ENCODE measurements around the gene PRKAR2B.

PRKAR2B gene

DNA sequence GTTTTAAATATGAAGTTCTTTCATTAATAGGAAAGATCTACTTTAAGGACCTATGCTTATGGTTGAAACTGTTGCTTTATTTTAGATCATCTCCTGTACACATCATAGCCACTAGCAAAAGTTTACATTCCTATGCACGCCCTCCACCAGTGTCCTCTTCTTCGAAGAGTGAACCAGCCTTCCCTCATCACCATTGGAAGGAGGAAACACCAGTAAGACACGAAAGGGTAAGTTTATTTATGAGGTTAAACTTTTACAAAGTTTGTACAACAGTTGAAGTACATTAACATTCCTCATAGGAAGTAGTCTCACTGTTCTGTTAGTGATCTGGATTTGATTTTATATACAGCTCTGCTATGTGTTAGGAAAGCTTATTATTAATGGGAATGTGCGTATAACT lies 141.2 kb downstream of the PRKAR2B start:
- DNase-seq (ENCODE audit: low read depth) = no peak

DNA sequence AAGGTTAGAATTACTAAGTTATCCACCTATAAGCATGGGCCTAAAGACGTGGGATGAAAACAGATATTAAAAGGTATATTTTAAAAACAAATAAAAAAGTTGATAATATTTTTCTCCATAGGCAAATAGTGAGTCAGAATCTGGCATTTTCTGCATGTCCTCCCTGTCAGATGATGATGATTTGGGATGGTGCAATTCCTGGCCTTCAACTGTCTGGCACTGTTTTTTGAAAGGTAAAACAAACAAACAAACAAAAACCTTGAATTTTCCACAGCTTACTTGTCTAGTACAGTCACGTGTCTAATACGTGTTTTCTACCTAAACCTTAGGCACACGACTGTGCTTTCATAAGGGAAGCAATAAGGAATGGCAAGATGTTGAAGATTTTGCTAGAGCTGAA lies 141.7 kb downstream of the PRKAR2B start:
- no peak for DNase-seq (ENCODE audit: low read depth)

DNA sequence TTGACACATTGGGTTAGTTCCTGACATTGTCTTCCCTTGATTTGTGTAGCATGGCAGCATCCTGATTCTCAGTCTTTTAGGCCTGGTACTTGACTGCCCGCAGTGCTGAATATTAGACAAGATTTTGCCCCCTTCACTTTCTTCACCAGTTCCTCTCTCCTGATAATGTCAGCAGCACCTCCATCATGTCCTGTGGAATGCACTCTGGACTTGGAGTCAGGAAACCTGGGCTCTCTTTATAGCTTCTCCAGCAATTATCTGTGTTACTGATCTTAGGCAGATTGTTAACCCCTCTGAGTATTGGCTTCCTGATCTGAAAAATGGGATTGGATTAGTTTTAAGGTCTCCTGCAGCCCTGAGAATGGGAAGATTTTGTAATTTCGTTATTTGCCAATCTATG lies 143.3 kb downstream of the PRKAR2B start:
- DNase-seq (ENCODE audit: low read depth) = no peak

DNA sequence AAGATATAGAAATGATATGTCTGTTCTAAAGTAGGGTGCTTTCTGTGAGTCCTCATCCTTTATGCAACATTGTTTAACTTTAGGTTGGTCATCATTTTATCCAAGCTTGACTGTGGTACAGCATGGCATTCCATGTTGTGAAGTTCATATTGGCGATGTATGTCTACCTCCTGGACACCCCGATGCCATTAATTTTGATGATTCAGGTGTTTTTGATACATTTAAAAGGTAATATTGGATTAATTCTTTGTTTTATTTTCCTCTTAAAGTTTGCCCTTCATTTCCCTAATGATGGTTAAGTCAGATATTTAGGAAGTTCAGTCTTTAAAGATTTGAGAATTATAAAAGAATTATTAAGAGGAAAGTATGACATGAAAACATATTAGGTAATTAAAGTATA lies 145.6 kb downstream of the PRKAR2B start:
- DNase-seq (ENCODE audit: low read depth) = no peak

DNA sequence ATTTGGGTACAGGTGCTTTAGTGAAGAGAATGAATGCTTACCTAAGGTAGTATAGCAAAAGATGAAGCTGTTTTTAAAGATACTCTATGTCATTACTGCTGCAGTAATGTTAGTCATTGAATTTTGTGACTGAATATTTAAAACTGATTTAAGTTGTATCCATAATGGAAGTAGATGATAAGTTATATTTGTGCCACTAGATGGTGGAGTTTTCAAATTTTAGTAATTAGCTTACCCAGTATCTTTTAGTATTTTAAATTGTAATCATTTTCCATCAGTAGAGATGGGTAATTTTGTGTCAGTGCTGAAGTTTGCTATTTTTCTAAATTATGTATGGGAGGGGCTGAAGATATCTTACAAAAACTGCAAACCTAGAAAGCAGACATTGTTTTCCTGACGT lies 149.5 kb downstream of the PRKAR2B start:
- no peak for DNase-seq (ENCODE audit: low read depth)

DNA sequence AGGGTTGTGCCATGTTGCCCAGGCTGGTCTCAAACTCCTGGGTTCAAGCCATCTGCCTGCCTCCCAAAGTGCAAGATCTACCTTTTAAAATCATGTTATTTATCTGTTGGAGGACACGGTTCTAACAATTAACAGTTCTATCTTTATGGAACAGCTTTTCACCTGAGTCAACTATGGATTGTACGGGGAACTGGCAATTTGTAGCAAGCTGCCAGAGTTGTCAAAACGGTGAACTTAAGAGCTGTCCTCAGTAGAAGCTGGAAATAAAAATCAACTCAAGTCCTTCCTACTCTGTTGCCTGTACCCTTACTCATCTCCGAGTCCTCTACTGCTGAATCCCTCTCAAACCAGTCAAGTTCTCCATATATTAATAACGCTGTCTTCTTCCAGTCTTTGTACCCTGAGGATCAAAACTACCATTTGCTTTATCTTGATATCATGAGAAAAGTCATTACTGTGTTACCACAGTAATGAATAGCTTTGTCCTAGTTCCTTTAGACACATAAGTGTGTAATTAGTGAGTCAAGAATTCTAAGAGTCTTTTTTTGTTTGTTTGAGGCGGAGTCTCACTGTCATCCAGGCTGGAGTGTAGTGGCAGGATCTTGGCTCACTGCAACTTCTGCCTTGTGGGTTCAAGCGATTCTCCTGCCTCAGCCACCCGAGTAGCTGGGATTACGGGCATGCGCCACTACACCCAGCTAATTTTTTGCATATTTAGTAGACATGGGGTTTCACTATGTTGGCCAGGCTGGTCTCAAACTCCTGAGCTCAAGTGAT lies 152.5 kb downstream of the PRKAR2B start:
- no peak for DNase-seq (ENCODE audit: low read depth)

DNA sequence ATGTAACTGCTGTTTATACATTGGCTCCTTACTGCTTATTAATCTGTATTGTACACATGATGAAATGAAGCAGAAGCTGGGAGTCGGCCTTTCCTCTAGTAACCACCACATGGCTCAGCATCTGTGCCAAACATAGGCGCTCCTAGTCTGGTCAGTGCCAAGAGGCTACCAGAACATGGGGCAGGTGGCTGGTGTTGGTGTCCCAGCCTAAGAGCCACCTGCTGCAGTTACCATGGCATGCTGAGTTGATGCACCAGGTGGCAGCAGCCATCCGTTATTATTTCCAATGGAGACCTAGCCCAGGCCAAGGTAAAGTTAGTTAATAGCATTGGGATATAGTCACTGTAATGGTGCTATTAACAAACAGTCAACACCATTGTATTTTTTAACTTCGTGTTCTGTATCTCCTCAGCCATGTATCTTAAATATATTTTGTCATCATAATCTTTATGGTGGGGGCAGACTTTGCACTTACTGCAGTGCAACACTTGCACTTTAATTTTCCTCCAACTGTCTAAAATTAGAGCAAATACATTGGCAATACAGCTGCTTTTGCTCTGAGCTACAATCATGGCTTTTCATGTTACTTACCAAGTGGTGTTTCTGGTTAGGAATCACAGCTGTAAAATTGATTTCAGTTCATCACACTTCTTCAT lies 157.4 kb downstream of the PRKAR2B start:
- no peak for DNase-seq (ENCODE audit: low read depth)

DNA sequence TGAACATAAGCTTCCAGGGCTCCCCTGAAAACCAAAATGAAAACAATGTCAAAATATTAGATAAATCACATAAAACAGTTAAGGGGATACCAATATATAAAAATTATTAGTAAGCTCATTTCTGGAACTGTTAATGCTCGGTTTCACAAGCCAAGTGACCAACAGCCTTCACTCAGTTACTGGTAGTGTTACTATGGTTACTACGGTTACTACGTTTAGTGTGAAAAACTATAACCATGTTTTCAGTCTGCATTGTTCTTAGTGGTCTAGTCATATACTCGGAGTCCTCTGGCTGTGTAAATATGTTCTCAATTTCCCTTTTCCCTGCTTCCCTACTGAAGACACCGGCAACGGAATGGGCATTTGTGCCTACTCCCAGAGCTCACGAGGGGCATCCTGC lies 159.1 kb downstream of the PRKAR2B start:
- DNase-seq (ENCODE audit: low read depth) = no peak

DNA sequence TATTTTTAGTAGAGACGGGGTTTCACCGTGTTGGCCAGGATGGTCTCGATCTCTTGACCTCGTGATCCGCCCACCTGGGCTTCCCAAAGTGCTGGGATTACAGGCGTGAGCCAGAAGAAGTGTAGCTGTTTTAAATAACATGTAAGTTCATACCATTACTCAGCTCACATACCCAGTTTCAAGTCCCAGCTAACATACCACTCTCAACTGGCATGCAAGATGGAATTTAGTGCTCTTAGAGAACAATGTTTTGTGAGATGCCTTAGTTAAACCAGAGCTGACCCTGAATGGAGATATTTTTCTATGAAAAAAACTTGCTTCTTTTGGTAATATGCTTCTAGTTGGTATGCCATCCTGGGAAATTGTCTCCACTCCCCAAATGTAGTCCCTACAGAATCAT lies 161.6 kb downstream of the PRKAR2B start:
- DNase-seq (ENCODE audit: low read depth) = no peak

DNA sequence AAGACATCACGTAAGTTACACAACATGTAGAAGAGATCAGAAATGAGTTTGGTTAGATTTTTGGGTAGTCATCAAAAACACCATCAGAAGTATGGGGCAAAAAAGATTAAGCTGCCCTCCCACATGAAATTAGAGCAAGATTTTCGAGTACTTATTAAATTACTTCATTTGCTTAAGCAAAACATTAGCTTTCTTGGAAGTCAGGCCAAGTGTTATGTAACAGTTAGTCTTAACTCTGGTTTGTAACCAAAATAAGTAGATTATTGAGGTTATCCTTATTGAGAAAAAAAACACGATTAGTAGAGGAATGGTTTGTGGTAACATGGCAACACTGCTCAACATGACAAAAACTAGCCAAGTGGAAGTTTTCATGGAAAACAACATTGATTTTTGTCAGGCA lies 162.2 kb downstream of the PRKAR2B start:
- no peak for DNase-seq (ENCODE audit: low read depth)

DNA sequence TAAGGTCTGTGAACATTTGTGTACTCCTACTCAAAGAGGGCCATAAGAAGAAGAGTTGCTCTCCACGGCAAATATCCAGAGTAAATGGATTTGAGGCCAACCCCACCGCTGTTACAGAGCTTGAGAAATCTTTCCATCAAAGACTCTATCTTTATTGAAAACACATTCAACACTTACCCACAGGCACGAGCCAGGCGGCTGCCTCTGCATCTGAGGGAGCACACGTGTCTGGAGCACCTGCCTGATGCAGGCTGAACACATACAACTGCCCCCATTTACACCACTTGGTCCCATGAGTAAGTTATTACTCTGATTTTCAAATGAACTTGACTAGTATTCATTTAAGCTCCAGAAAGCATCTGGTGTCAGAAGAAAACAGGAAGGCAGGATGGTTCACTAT lies 163.0 kb downstream of the PRKAR2B start:
- DNase-seq (ENCODE audit: low read depth) = no peak

DNA sequence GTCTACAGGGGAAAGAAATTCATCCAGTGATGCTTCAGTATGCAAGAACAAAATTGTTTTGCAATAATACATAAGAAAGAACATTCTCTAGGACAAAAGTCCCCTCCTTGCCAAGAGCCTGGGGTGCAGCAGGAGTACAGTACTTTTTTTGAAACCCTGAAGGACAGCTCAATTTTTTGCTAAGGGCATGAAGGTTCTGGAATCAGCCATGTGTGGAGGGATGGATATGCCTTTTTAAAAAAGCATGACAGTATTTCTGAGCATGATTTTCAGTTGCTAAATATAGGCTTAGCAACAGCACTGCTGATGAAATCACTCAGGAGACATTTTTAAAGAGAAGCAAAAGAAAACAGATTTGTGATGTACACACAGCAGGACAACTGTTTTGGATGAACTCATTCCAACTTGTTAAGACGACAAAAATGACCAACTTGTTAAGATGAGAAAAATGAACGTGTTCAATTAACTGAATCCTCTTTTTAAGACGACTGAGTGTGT lies 163.6 kb downstream of the PRKAR2B start:
- DNase-seq (ENCODE audit: low read depth) = no peak

DNA sequence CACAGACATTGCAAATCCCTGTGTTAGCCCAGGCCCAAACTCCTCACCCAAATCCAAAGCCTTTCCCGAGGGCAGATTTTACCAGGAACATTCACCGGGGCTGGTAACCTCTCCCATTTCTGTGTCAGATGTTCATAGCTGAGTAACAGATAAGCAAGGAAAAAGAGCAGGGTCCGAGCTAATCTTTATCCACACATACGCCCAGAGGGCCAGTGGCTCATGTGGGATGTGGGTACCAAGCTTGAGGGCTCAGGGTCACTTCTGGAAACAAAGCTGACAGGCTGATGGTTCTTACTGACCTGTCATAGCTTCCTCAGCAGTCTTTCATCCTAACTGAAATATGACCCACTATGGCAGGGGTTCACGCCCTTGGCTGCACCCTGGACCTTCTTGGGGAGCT lies 164.1 kb downstream of the PRKAR2B start:
- no peak for DNase-seq (ENCODE audit: low read depth)

DNA sequence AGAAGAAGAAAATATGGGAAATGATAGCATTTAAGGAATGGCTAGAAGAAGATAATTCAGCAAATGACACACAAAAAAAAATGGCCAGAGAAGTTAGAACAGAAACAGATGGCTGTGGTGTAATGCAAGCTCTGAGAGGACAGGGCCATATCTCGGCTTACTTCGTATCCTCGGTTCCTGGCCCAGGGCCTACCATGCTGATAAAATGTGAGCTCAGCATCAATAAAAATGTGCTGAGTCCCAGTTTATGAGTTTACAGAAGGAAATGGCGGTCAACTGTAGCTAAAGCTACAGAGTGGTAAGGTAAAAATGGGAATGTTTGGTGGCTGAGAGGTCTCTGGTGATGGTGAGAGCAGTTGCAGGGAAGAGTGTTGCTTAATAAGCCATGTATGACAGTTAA lies 165.1 kb downstream of the PRKAR2B start:
- no peak for DNase-seq (ENCODE audit: low read depth)

DNA sequence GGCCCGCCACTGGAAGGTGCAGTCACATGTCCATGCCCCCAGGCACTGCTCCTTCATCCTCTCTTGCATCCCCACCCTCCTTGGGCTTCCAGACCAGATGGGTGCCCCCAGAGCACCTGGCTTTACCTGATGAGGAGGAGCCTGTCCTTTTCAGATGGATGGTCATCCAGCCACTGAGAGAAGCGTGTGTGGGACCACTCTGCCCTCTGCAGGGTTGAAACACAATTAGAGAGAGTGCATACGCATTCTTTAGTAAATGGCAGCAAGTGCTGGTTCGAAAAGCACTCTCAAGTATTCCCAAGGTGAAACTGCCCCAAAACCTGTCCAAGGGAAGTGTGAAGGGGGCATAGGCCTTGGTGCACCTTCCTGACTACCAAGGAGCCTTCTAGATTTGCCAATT lies 165.9 kb downstream of the PRKAR2B start:
- DNase-seq (ENCODE audit: low read depth) = no peak
